ENCODE results near the gene UPF2. TPM values are rescaled to one million over a fixed set of nuclear protein-coding genes. Genes with fewer than 3 reads are reported as not detected.

The UPF2 gene
- total RNA-seq, 1 donor from 2014 or later, result 25.1 TPM

DNA sequence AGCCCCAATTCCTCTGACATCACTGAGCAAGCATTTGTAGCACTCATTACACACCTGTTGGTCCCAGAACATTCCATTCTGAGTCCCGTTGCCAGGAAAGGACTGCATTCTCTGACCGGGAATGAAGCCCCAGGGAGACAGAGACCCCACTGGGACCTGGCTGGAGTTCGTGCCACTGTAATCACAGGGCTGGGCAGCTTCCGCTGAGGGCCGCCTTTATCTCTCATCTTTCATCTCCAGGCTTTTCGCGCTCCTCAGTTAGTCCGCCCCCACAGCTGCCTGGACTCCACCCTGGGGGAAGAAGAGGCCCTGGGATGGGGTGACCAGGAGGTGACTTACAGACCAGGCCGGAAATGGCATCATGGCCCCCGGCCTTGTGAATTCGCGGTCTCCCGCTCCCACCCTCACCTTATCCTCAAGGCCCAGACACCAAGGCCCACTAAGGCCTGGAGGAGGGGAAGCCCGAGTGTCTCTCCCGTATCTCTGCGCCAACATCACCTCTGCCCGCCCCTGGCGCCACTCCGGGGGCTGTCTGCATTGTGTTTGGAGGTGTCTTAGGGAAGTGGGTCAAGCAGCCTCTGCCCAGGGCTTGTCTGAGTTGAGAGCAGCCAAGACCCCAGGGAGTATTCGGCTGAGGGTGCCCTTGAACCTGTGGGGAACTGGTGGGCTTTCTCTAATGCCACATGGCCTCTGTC lies 144.1 kb downstream of the UPF2 start:
- DNase-seq (ENCODE audit: low read depth, low spot score), result no peak
- TF ChIP-seq, protein P1, sequence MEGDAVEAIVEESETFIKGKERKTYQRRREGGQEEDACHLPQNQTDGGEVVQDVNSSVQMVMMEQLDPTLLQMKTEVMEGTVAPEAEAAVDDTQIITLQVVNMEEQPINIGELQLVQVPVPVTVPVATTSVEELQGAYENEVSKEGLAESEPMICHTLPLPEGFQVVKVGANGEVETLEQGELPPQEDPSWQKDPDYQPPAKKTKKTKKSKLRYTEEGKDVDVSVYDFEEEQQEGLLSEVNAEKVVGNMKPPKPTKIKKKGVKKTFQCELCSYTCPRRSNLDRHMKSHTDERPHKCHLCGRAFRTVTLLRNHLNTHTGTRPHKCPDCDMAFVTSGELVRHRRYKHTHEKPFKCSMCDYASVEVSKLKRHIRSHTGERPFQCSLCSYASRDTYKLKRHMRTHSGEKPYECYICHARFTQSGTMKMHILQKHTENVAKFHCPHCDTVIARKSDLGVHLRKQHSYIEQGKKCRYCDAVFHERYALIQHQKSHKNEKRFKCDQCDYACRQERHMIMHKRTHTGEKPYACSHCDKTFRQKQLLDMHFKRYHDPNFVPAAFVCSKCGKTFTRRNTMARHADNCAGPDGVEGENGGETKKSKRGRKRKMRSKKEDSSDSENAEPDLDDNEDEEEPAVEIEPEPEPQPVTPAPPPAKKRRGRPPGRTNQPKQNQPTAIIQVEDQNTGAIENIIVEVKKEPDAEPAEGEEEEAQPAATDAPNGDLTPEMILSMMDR (conservative IDR thresholded peaks at IDR 0.05), result no peak
- Mint-ChIP-seq H3K27ac (ENCODE audit: unreplicated experiment) (no peak overlapping the region), H3K9me3 (no peaks in the 10 kb centered on the region), H3K4me3 (no peak overlapping the region), H3K27me3 (ENCODE audit: low read depth) (no peaks in the 10 kb centered on the region), H3K4me1 (peaks cover 4% of the 10 kb centered on the region), H3K36me3 (ENCODE audit: low read depth) (no peaks in the 10 kb centered on the region)

DNA sequence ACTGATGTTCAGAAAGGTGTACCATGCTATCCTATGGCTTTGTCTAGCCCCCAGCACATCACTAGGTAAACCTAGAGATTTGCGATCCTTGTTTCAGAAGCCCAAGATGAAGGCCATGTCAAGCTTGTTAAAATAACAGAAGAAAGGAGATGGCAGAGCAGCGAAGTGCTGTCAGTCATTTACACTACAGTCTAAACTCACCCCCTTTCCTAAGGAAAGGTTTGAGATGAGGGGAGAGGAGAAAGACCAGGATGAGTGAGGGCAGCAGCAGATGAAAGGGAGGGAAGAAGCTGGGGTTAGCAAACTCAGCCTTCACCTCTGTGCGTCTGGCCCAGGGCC lies 144.6 kb downstream of the UPF2 start:
- H3K4me3 Mint-ChIP-seq, result no peak overlapping the region
- TF ChIP-seq, protein P1 (conservative IDR thresholded peaks at IDR 0.05), result no peak
- H3K9me3 Mint-ChIP-seq, result no peaks in the 10 kb centered on the region
- DNase-seq (ENCODE audit: low read depth, low spot score), result no peak
- H3K36me3 Mint-ChIP-seq (ENCODE audit: low read depth), result no peaks in the 10 kb centered on the region
- H3K4me1 Mint-ChIP-seq, result peaks cover 4% of the 10 kb centered on the region
- H3K27me3 Mint-ChIP-seq (ENCODE audit: low read depth), result no peaks in the 10 kb centered on the region
- no peak overlapping the region for H3K27ac Mint-ChIP-seq (ENCODE audit: unreplicated experiment)

DNA sequence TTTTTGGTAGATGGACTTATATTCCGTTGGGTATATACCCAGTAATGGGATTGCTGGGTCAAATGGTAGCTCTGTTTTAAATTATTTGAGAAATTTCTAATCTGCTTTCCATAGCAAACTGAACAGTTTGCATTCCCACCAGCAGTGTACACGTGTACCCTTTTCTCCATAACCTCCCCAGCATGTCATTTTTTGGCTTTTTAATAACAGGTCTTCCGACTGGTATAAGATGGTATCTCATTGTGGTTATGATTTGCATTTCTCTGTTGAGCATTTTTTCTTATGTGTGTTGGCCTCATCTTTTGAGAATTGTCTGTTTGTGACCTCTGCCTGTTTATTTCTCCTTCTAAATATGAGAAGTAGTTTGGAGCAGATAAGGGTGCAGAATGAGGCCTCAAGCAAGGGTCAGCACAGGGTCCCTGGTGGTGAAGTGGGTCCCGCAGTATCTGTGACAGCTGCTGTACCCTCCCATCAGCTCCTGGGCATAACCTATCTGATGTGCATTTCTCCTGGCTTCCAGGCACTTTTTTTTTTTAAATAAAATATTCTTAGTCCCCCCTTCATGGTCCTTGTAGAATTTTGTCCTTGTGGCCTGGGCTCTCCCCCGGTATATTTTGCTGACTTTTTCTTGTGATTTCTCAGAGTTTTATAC lies 145.9 kb downstream of the UPF2 start:
- H3K27ac Mint-ChIP-seq (ENCODE audit: unreplicated experiment), result no peak overlapping the region
- H3K4me3 Mint-ChIP-seq, result no peak overlapping the region
- DNase-seq (ENCODE audit: low read depth, low spot score), result no peak
- H3K9me3 Mint-ChIP-seq, result no peaks in the 10 kb centered on the region
- TF ChIP-seq, protein P1 (conservative IDR thresholded peaks at IDR 0.05), result no peak
- no peaks in the 10 kb centered on the region for H3K4me1 Mint-ChIP-seq
- H3K36me3 Mint-ChIP-seq (ENCODE audit: low read depth), result no peaks in the 10 kb centered on the region
- no peaks in the 10 kb centered on the region for H3K27me3 Mint-ChIP-seq (ENCODE audit: low read depth)

DNA sequence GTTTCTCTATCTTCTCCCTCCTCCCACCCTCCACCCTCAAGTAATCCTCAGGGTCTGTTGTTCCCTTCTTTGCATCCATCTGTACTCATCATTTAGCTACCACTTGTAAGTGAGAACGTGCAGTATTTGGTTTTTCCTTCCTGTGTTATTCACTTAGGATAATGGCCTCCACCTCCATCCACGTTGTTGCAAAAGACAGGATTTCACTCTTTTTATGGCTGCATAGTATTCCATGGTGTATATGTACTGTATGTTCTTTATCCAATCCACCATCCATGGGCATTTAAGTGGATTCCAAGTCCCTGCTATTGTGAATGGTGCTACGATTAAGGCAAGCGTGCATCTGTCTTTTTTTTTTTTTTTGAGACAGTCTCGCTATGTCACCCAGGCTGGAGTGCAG lies 147.0 kb downstream of the UPF2 start:
- H3K4me3 Mint-ChIP-seq, result no peak overlapping the region
- DNase-seq (ENCODE audit: low read depth, low spot score), result no peak
- H3K27ac Mint-ChIP-seq (ENCODE audit: unreplicated experiment), result no peak overlapping the region
- H3K27me3 Mint-ChIP-seq (ENCODE audit: low read depth), result no peaks in the 10 kb centered on the region
- H3K4me1 Mint-ChIP-seq, result no peaks in the 10 kb centered on the region
- no peaks in the 10 kb centered on the region for H3K36me3 Mint-ChIP-seq (ENCODE audit: low read depth)
- TF ChIP-seq, protein P1 (conservative IDR thresholded peaks at IDR 0.05), result no peak
- no peaks in the 10 kb centered on the region for H3K9me3 Mint-ChIP-seq

DNA sequence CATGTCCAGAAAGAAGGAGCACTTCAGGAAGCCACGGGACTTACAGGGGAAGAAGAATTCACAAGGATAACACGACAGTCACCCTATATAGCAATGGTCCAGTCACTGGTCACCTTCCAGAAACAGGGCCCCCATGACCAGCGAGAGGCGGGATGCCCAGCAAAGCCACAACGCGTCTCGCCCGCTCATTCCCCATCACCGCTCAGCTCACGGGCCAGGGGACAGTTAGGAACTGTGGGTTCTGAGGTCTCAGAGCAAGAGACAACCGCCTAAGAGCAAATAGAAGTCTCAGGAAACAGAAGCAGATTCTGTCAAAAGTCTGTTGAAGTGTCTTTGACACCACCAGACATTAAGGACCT lies 147.5 kb downstream of the UPF2 start:
- no peak overlapping the region for H3K4me3 Mint-ChIP-seq
- TF ChIP-seq, protein P1 (conservative IDR thresholded peaks at IDR 0.05), result no peak
- H3K27me3 Mint-ChIP-seq (ENCODE audit: low read depth), result no peaks in the 10 kb centered on the region
- H3K36me3 Mint-ChIP-seq (ENCODE audit: low read depth), result no peaks in the 10 kb centered on the region
- H3K9me3 Mint-ChIP-seq, result no peaks in the 10 kb centered on the region
- no peak for DNase-seq (ENCODE audit: low read depth, low spot score)
- H3K27ac Mint-ChIP-seq (ENCODE audit: unreplicated experiment), result no peak overlapping the region
- H3K4me1 Mint-ChIP-seq, result no peaks in the 10 kb centered on the region
